ENCODE data around the gene ASB8.

The ASB8 gene

DNA sequence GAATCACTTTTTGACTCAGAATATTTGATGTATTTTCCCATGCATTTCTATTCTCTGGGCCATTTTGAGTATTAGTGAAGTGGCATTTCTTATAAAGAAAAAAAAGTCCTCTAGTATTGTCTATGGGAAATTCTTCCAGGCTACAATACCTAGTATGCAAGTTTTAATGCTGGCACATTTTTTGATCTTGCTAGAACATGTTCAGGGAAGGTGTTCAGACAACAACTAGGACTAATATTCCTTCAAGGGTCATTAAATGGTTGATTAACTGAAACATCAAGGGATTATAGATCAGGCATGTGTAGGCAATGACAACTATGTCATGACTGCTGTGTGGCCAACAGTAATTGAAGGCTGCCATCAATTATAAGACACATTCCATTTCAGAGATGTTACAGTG is 33.8 kb upstream of the ASB8 start:
- no peak overlapping the region for H3K4me3 ChIP-seq (replicated peaks; ENCODE audit: low read depth, low read length)
- no peak for DNase-seq (ENCODE audit: extremely low read depth, low read depth)
- no peak for TF ChIP-seq CTCF (IDR thresholded peaks at IDR 0.05; ENCODE audit: low read depth, low read length, missing control alignments)

- DNase-seq (ENCODE audit: extremely low read depth, low read depth), result peak; percentile 73
- peak; percentile 78 for TF ChIP-seq CTCF (IDR thresholded peaks at IDR 0.05; ENCODE audit: low read depth, low read length, missing control alignments)
- no peak overlapping the region for H3K4me3 ChIP-seq (replicated peaks; ENCODE audit: low read depth, low read length)
These were observed 32.2 kb upstream of the ASB8 start for GRCh38 chr12:48189331-48190125.

GRCh38 chr12:48187916-48188695 is 30.8 kb upstream of the ASB8 start:
- no peak overlapping the region for H3K4me3 ChIP-seq (replicated peaks; ENCODE audit: low read depth, low read length)
- DNase-seq (ENCODE audit: extremely low read depth, low read depth), result no peak
- no peak for TF ChIP-seq CTCF (IDR thresholded peaks at IDR 0.05; ENCODE audit: low read depth, low read length, missing control alignments)

- DNase-seq (ENCODE audit: extremely low read depth, low read depth), result no peak
- TF ChIP-seq CTCF (IDR thresholded peaks at IDR 0.05; ENCODE audit: low read depth, low read length, missing control alignments), result no peak
- no peak overlapping the region for H3K4me3 ChIP-seq (replicated peaks; ENCODE audit: low read depth, low read length)
These were observed 28.0 kb upstream of the ASB8 start for GRCh38 chr12:48185181-48185919.

DNA sequence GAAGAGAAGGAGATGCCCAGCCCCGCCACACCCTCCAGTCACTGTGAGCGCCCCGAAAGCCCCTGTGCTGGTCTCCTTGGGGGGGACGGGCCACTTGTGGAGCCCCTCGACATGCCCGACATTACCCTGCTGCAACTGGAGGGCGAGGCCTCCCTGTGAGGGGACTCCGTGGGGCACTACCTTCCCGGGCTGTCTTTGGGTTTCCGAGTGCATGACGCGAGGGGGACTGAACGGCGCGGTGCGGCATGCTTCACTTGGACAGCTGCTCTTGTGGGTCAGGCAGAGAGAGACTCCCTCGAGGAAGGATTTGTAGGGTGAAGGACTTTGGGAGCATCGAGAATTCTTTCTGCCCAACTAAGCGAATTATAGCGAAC is 27.2 kb upstream of the ASB8 start:
- H3K4me3 ChIP-seq (replicated peaks; ENCODE audit: low read depth, low read length), result no peak overlapping the region
- no peak for TF ChIP-seq CTCF (IDR thresholded peaks at IDR 0.05; ENCODE audit: low read depth, low read length, missing control alignments)
- no peak for DNase-seq (ENCODE audit: extremely low read depth, low read depth)

DNA sequence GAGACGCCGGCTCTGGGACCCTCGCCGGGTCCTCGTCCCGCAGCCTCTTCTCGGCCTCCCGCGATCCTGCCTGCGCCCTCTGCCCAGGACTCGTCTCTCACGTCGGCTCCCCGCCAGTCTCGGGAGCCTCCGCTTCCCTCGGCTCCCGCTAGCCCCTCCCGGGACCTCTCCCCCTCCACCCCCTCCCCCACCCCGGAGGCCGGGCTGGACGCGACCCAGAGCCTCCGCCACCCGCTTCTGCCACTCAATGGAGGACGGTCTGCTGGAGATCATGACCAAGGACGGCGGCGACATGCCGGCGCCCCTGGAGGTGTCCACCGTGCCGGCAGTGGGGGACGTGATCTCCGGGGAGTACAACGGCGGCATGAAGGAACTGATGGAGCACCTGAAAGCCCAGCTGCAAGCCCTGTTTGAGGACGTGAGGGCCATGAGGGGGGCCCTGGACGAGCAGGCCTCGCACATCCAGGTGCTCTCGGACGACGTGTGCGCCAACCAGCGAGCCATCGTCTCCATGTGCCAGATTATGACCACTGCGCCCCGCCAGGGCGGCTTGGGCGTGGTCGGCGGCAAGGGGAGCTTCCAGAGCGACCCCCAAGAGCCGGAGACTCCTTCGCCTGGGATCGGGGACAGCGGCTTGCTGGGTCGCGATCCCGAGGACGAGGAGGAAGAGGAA is 26.7 kb upstream of the ASB8 start:
- no peak for DNase-seq (ENCODE audit: extremely low read depth, low read depth)
- TF ChIP-seq CTCF (IDR thresholded peaks at IDR 0.05; ENCODE audit: low read depth, low read length, missing control alignments), result no peak
- peak overlapping the region; percentile 56 for H3K4me3 ChIP-seq (replicated peaks; ENCODE audit: low read depth, low read length)

All from HFF-Myc (cell line).